B cell (primary cell): ENCODE results near the gene KTN1.

ENCODE experiments used
- EZH2 ChIP-seq: IDR thresholded peaks from 2 replicates; pipeline ENCODE4 v1.6.1; 2012; ENCODE audit warnings: borderline replicate concordance, low read depth, mild to moderate bottlenecking, moderate library complexity, low read length; ENCODE audit not compliant: insufficient read depth, poor library complexity, severe bottlenecking
- TF ChIP-seq, protein P1 (sequence below): fragments of 200-600 bp; IDR thresholded peaks from one replicate; pipeline ENCODE4 v1.8.0; 2022; ENCODE audit warnings: antibody characterized with exemption, mild to moderate bottlenecking

DNA sequence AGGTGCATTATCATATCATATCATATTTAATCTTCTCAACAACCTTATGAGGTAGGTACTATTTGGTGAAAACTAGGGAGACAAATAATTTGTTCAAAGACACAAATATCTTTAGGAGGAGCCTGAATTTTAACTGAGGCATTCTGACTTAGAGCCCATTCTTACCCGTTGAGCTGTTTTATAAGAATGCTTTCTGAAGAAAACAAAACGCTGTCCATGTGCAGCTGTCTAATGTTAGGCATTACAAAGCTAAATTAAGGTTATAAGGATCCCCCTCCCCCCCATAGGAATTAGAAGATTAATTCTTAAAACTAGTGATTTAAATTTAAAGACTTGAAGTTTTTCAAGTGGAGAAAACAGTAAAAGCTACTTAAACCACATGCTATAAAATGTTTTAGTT is 6.4 kb downstream of the KTN1 start:
- TF ChIP-seq EZH2: no peak
- TF ChIP-seq, protein P1, sequence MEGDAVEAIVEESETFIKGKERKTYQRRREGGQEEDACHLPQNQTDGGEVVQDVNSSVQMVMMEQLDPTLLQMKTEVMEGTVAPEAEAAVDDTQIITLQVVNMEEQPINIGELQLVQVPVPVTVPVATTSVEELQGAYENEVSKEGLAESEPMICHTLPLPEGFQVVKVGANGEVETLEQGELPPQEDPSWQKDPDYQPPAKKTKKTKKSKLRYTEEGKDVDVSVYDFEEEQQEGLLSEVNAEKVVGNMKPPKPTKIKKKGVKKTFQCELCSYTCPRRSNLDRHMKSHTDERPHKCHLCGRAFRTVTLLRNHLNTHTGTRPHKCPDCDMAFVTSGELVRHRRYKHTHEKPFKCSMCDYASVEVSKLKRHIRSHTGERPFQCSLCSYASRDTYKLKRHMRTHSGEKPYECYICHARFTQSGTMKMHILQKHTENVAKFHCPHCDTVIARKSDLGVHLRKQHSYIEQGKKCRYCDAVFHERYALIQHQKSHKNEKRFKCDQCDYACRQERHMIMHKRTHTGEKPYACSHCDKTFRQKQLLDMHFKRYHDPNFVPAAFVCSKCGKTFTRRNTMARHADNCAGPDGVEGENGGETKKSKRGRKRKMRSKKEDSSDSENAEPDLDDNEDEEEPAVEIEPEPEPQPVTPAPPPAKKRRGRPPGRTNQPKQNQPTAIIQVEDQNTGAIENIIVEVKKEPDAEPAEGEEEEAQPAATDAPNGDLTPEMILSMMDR: no peak
